Measurements from ENCODE around the gene DOLPP1. TPM values are rescaled to one million over a fixed set of nuclear protein-coding genes. Genes with fewer than 3 reads are reported as not detected.

DOLPP1 gene
- total RNA-seq, 2 donors from 2014 or later: 2.9 to 7.9 TPM

- DNase-seq: no peak
- Histone ChIP-seq H3K4me3 (no peak overlapping the region), H3K9me3 (no peaks in the 10 kb centered on the region), H3K4me1 (peaks cover 75% of the 10 kb centered on the region), H3K27ac (peak overlapping the region; percentile 65 to 98 (median 79)), H3K36me3 (replicated peaks in 1 of 2; ENCODE audit: insufficient read depth in 1 of 2, low read depth in 2 of 2) (no peaks in the 10 kb centered on the region), H3K27me3 (no peaks in the 10 kb centered on the region)
- WGBS, 2 donors: 66 to 76% methylated on average over 6 to 17 of the region's 17 CpGs
- TF ChIP-seq CTCF (IDR thresholded peaks at IDR 0.05): no peak
- no peak for TF ChIP-seq POLR2A (IDR thresholded peaks at IDR 0.05)
- intact Hi-C loops (cut with DNase I): no loop called here
- no peak for ATAC-seq
Measured at GRCh38 chr9:129105857-129106694, 25.2 kb downstream of the DOLPP1 start.

GRCh38 chr9:129107651-129108050 lies 26.7 kb downstream of the DOLPP1 start:
- WGBS, 2 donors: 67 to 75% methylated on average over 11 to 12 of the region's 13 CpGs
- Histone ChIP-seq H3K4me1 (peaks cover 66% of the 10 kb centered on the region), H3K36me3 (replicated peaks in 1 of 2; ENCODE audit: insufficient read depth in 1 of 2, low read depth in 2 of 2) (no peaks in the 10 kb centered on the region), H3K4me3 (no peak overlapping the region), H3K27ac (peak overlapping the region; percentile 65 to 98 (median 79)), H3K9me3 (no peaks in the 10 kb centered on the region), H3K27me3 (no peaks in the 10 kb centered on the region)
- intact Hi-C loops (cut with DNase I): no loop called here
- no peak for ATAC-seq
- TF ChIP-seq POLR2A (IDR thresholded peaks at IDR 0.05): no peak
- no peak for TF ChIP-seq CTCF (IDR thresholded peaks at IDR 0.05)
- DNase-seq: peak in 1 of 4 donors; percentile 32

- H3K4me3 ChIP-seq: no peak overlapping the region
- H3K36me3 ChIP-seq (replicated peaks in 1 of 2; ENCODE audit: insufficient read depth in 1 of 2, low read depth in 2 of 2): no peaks in the 10 kb centered on the region
- WGBS, 2 donors: 57 to 61% methylated on average over 10 to 11 of the region's 13 CpGs
- peaks cover 65% of the 10 kb centered on the region for H3K4me1 ChIP-seq
- H3K27me3 ChIP-seq: no peaks in the 10 kb centered on the region
- intact Hi-C loops (cut with DNase I): no loop called here
- no peaks in the 10 kb centered on the region for H3K9me3 ChIP-seq
- peak overlapping the region; percentile 93 to 99 (median 97) for H3K27ac ChIP-seq
- TF ChIP-seq POLR2A (IDR thresholded peaks at IDR 0.05) (no peak), CTCF (IDR thresholded peaks at IDR 0.05) (no peak)
- ATAC-seq (no peak), DNase-seq (no peak)
Measured at GRCh38 chr9:129108083-129108804, 27.3 kb downstream of the DOLPP1 start.

GRCh38 chr9:129108805-129109536 lies 28.1 kb downstream of the DOLPP1 start:
- DNase-seq: peak; percentile 66 to 77 (median 76)
- no peak for TF ChIP-seq POLR2A (IDR thresholded peaks at IDR 0.05)
- TF ChIP-seq CTCF (IDR thresholded peaks at IDR 0.05): no peak
- H3K9me3 ChIP-seq: no peaks in the 10 kb centered on the region
- H3K4me3 ChIP-seq: no peak overlapping the region
- intact Hi-C loops (cut with DNase I): no loop called here
- no peaks in the 10 kb centered on the region for H3K36me3 ChIP-seq (replicated peaks in 1 of 2; ENCODE audit: insufficient read depth in 1 of 2, low read depth in 2 of 2)
- no peak for ATAC-seq
- H3K27ac ChIP-seq: peak overlapping the region; percentile 93 to 99 (median 97)
- peaks cover 65% of the 10 kb centered on the region for H3K4me1 ChIP-seq
- H3K27me3 ChIP-seq: no peaks in the 10 kb centered on the region
- WGBS, 2 donors: 5 to 23% methylated on average over 8 to 10 of the region's 10 CpGs
